Upper lobe of left lung (tissue), 4 donors: ENCODE data around the gene SMIM13.

Source experiments
- CTCF ChIP-seq, 6 experiments: fragments of 450-650 bp in 4 of 6; fragments of 200-600 bp in 2 of 6; sonication (generic) in 2 of 6; IDR thresholded peaks; one replicate each; pipeline ENCODE4 v1.5.1; 2016 to 2019; ENCODE audit warnings: antibody characterized with exemption in 6 of 6
- POLR2A ChIP-seq, 4 donors: fragments of 450-650 bp; IDR thresholded peaks; one replicate each; pipeline ENCODE4 v1.5.1; 2016 to 2017; ENCODE audit warnings: antibody characterized with exemption in 4 of 4, mild to moderate bottlenecking in 2 of 4
- POLR2AphosphoS5 ChIP-seq, 2 donors: sonication (generic); formaldehyde crosslinking; IDR thresholded peaks; one replicate each; pipeline ENCODE4 v1.5.1; 2017; ENCODE audit warnings: antibody characterized with exemption in 2 of 2

- TF ChIP-seq POLR2A (IDR thresholded peaks at IDR 0.05) (no peak), CTCF (IDR thresholded peaks at IDR 0.05) (no peak), POLR2AphosphoS5 (IDR thresholded peaks at IDR 0.05) (no peak)
These were observed 55.9 kb downstream of the SMIM13 start for GRCh38 chr6:11149551-11149950.
